Inferior parietal cortex (tissue), 1 donor: ENCODE data around the gene CARF.
A peak's percentile ranks its signal among the peaks of the same experiment; 100 is the strongest.
"Not testable (repeated sequence)": the region's sequence is repeated elsewhere in the genome, so short reads cannot be mapped to it uniquely, and the experiment has no call there.

Source experiments
- DNase-seq: peaks from one replicate; pipeline ENCODE4 v3.0.0-alpha.2; 2016; ENCODE audit errors: extremely low spot score

The CARF gene, protein sequence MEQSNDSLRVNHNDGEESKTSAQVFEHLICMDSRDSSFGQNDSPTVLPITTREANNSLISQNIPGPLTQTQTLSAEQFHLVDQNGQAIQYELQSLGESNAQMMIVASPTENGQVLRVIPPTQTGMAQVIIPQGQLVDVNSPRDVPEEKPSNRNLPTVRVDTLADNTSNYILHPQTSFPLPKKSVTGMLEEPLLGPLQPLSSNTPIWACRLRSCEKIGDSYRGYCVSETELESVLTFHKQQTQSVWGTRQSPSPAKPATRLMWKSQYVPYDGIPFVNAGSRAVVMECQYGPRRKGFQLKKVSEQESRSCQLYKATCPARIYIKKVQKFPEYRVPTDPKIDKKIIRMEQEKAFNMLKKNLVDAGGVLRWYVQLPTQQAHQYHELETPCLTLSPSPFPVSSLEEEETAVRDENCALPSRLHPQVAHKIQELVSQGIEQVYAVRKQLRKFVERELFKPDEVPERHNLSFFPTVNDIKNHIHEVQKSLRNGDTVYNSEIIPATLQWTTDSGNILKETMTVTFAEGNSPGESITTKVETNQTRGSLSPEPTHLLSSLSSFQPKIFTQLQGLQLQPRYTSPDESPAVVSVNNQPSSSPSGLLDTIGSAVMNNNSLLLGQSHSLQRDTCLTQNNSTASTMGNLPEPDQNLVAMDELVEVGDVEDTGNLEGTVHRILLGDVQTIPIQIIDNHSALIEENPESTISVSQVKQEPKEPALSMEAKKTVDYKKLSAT

GRCh38 chr2:202911512-202912341 lies at the start of gene CARF, which contains the start of gene WDR12:
Gene CARF, plus strand, starts transcription at chr2:202912275. Its CDS starts 29,628 bp downstream, at chr2:202941903.
Gene WDR12, minus strand, starts transcription at chr2:202911673. Its CDS starts 197 bp downstream, at chr2:202911476.
- peak; percentile 97 for DNase-seq

DNA sequence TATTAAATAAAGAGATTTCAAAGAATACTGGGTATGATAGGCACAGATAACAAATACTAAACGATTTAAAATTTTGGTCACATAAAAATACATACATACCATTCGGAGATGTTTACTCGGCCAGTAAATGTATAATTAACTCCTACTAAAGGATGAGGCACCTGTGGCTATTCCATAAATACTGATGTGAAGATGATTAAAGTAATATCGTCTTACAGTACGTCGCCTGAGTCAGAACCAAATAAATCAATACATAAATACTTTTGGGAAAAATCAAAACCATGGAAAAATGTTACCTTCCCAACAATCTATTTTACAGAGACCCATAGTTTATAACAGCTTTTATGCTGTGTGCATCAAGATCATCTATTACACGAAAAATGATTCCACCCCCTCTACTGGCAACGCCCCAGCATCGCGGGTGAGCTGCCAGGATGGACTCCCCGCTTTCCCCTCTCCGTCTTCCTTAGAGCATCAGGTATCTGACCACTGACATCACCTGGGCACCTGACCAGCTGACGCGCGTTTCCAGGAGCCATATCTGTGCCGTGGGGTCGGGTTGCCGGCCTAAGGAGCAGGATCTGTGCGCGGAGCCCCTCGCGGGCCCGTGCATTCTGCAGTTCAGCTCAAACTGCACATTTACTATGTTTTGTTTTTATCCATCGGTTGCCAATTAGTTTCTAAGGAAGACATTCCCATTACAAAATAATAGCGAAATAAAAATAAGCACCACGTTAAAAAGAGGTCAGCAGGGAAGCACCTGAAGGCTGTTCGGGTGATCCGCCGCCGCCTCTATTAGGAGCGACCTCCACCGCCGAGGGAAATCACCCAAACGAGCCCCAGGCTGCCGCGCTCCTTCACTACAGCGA lies 41.4 kb upstream of the CARF start:
- peak; percentile 58 for DNase-seq

DNA sequence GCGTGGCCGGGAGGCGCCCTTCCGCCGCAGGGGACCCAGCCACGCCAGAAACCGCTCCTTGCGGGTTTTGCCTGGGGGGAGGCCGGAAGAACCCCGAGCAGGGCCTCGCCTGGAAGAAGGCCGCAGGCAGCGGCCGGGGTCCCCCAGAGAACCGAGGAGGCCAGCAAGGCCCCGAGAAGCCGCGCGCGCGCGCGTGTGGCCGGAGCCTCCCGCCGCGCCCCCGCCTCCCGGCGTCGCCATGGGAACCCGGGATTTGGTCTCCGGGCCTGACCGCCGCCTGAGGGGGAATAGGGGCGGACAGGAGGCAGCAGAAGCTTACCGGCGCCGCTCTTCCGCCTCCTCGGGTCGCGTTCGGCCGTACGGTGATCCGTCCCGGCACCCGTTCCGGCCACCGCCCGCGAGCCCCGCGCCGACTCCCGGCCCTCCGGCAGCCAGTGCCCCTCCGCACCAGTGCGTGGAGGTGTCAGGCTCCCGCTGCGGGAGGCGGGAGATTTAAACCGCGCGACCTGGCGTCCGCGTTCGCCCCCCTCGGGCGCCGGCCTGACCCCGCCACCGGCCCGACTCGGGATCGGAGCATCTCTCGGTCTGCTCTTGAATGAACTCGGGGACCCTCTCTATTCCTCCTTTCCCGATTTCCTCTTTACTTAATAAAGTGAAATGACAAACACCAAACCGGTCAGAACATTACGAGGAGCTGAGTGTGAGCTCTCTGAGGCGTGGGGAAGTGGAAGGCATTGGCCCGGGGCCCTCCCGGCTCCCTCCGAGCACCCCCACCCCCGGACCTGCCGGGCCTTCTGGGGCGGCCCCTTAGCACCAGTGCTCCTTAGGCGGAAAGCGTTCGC lies 40.6 kb upstream of the CARF start, which contains the start of gene ICA1L:
TSS of gene ICA1L (minus strand) at position 467 of the 842 bp plus-strand sequence. CDS start 42,757 bp downstream, outside the sequence.
- DNase-seq, result peak; percentile 61

DNA sequence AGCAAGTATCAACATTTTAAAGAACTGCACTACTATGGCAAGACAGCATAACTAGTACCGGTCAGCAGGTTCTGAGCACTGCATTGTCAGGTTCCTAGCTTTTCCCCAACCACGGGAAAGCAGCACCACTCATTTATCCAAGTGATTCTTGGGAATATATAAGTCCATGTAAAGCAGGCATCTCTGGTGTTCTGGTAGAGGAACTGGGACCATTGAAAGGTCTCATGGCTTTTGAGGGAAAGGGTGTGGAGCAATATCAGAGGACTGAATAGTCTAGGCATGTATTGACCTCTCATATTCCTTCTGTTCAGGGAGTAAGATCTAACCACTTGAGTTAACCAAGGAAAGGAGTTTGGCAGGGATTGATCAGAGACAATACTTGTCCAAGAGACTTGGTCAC lies 34.4 kb upstream of the CARF start:
- no peak for DNase-seq

DNA sequence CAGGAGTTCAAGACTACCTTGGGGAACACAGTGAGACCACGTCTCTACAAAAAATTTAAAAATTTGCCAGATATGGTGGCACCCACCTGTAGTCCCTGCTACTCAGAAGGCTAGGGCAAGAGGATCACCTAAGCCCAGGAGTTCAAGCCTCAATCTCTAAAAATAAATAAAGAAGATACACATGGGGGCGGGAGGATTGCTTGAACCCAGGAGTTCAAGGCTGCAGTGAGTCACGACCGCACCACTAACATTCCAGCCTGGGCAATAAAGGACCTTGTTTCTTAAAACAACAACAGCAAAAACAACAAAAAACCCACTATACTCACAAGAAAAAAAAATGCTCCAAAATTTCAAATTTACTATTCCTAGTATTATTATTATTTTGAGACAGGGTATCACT lies 30.5 kb upstream of the CARF start:
- DNase-seq, result no peak

DNA sequence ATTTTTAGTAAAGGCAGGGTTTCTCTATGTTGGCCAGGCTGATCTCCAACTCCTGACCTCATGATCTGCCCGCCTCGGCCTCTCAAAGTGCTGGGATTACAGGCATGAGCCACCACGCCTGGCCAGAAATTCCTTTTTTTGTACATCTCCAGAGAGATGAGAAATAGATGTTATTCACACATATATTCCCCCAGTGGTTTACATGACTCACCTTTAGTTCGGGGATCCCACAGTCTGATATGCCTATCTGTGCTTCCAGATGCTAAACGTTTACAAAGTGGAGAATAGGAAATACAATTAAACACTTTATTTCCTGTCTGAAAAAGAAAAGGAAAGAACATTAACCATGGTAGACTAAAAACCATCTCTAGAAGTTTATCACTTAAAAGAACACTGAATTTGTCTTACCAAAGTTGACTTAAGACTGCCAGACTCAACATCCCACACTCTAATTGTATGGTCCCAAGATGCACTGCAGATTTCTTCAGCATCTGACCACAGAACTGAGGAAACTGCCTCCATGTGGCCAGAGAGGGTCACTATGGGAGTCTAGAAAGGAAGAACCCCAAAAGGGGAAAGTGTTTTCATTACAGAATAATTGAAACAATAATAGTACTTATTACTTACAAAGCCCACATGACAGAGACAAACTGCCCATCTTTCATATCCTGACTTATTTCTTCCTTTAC lies 27.9 kb upstream of the CARF start:
- no peak for DNase-seq

GRCh38 chr2:202885190-202885589 lies 26.9 kb upstream of the CARF start:
- DNase-seq, result no peak

DNA sequence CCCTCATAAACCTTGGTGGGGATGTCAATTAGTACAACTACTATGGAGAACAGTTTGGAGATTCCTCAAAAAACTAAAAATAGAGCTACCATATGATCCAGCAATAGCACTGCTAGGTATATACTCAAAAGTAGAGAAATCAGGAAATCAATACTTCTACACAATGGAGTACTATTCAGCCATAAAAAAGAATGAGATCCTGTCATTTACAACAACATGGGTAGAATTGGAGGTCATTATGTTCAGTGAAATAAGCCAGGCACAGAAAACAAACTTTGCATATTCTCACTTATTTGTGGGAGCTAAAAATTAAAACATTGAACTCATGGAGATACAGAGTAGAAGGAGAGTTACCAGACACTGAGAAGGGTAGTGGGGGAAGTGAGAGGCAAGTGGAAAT lies 6.6 kb upstream of the CARF start:
- not testable (repeated sequence) for DNase-seq

DNA sequence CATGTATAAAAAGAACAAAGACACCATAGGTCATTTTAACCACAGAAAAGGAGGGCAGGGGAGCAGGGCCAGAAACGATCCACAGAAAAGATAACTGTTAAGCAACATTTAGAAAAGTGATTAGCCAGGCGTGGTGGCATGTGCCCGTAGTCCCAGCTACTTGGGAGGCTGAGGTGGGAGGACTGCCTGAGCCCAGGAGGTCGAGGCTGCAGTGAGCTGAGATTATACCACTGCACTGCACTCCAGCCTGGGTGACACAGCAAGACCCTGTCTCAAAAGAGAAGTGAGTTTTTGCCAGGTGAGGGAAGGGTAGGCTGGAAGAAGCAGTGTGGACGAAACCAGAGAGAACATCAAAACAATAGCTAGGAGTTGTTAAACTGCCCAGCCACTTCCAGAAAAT lies 3.9 kb upstream of the CARF start:
- DNase-seq, result no peak

DNA sequence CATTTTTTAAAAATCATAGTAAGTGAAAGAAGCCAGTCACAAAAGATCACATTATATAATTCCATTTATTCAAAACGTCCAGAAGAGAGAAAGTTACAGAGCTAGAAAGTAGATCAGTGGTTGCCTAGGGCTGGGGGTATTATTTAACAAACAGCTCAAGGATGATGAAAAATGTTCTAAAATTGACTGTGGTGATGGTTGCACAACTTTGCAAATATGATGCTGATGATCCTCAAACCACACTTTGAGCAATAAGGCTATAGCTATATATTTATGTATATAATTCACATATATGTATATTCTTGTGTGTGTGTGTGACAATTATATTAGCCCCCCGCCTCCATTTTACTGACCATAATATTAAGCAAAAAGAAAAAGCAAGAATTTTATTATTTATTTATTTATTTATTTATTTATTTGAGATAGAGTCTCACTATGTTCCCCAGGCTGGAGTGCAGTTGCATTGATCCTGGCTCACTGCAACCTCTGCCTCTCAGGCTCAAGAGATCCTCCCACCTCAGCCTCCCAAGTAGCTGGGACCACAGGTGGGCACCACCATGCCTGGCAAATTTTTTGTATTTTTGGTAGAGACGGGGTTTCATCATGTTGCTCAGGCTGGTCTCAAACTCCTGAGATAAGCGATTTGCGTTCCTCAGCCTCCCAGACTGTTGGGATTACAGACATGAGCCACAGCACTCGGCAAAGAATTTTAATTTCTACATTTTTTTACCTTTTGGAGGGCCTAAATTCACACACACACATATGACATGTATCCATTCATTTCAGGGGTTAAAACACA lies 2.5 kb upstream of the CARF start:
- DNase-seq, result no peak

- not testable (repeated sequence) for DNase-seq
These were observed 1.8 kb upstream of the CARF start for GRCh38 chr2:202910250-202910649.

DNA sequence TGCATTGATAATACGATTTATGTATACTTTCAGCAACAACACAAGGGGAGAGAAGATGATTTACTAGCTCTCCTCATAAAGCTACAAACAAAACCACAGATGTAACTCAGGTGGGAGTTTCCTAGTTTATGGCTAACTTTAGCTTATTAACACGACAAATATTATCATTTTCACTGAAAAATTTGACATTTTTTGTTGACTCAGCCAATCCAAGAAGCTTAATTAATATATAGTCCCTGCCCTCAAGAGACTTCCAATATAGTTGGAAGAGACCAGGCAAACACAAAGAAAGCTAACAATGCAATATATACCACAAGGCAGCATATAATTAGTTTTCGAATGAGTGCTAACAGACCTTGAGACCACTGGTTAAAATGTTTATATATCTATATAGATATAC lies 1.4 kb upstream of the CARF start:
- no peak for DNase-seq

DNA sequence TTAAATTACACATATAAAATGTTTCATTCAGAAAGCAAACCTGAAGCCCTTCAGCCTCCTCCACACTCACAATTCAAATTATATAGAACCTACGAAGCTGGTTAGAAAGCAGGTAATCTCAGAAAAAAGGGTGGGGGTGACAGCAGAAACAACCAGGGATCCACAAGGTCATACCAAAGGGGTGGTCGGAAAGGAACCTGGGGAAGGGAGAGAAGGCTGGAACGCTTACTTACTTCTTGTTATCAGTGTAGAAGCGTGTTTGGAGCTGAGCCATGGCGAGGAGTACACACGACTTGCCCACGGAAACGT lies 918 bp upstream of the CARF start:
- DNase-seq, result no peak

DNA sequence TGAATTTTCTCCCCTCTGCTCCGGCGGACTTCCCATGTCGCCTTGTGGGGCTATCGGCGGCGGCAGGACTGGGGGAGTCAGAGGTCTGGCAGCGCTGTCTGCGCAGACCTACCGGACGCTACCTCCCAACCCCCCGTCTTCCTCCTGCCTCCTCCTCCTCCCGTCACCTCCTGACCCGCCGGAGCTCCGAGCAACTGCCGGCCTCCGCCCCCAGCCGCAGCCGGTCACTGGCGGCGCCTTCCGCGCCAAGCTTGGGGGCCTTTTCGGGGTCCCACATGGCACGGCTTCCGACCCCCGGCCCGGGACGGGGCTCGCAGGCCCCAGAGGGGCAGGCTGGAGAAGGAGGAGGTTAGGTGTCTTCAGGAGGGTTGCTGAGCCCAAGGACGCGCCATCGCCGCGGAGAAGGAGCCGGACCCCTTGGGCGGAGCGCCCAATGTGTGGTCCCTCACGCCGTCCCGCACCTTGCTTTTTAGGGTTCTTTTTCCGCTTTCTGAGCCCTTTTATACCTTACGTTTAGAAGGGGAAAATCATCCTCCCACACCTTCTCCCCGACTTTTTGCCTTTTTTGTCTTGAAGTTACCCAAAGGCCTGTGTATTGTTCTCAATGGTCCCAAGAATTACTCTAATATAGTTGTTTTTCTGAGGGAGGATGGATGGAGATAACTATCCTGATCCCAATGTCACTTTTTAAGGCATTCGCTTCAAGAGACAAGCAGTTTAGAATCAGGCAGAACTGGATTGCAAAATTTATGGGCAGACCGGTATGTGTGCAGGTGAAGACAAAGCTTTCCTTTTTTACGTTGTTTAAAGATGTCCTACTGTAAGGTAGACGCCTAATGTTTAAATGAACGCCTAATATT lies 497 bp downstream of the CARF start:
- peak; percentile 2 for DNase-seq

- no peak for DNase-seq
These were observed 6.8 kb downstream of the CARF start for GRCh38 chr2:202918860-202919259.

DNA sequence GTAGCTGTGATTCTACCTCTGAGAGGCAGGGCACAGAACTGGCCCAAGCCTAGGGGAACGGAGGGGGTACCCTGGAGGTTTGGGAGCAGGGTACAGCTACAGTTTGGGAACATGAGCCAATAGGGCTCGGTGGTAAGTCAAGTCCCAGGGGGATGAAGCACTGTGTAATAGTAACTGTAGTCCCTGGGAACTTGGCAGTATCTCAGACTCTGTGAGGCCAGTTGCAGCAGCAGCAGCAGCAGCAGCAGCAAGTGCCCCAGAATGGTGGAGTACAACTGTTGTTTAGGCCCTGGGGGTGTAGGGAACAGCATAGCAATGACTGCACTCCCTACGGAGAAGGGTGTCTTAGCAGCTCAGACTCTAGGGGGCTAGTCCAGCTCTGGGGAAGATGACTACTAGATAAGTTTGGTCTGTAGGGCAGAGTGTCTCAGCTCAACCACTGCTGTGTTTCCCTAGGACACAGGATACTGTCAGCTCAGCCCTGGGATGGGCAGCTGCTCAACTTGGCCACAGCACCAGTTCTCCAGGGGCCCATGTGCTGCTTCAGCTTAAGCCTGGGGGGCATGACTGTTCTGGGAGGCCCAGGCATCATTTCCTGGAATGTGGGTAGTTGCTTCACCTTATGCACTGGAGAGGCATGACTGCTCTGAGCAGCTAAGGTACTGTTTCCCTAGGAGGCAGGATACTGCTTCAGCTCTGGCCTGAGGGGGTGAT lies 20.5 kb downstream of the CARF start:
- no peak for DNase-seq

DNA sequence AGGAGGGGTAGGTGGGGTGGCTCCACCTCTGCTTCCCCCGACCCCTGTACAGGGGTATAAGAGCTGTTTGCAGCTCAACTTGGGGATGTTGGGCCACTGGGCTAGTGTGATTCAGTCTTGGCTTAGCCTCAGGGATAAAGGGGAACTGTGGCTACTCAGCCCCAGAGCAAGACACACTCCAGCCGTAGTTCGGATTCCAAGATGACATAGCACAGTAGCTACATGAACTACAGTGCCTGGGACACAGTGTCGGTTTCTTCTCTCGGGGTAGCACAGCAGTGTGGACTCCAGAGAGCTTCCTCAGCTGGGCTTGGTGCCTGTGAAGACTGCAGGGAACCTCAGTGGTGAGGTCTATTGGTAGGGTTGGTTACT lies 21.1 kb downstream of the CARF start:
- no peak for DNase-seq
